HG03575 (cell line): Measurements from ENCODE around the gene AGGF1.
"Not testable (repeated sequence)": the region's sequence is repeated elsewhere in the genome, so short reads cannot be mapped to it uniquely, and the experiment has no call there.

Source experiments
- ATAC-seq: cut with Tn5 transposase; IDR thresholded peaks from one replicate; pipeline ENCODE4 v1.9.1; 2021; ENCODE audit not compliant: unreplicated experiment, insufficient number of reproducible peaks, low FRiP score; ENCODE audit errors: extremely low read depth

The AGGF1 gene

GRCh38 chr5:77030097-77031071 lies at the start of gene AGGF1:
Gene AGGF1, plus strand, starts transcription at chr5:77030404. Its CDS starts 363 bp downstream, at chr5:77030767.
- ATAC-seq = peak; percentile 70

GRCh38 chr5:76980518-76981144 lies 49.6 kb upstream of the AGGF1 start:
- ATAC-seq = no peak

- ATAC-seq = no peak
Observed at GRCh38 chr5:76982450-76982849, 47.8 kb upstream of the AGGF1 start.

- no peak for ATAC-seq
Observed at GRCh38 chr5:76983468-76983867, 46.7 kb upstream of the AGGF1 start.

GRCh38 chr5:76986825-76987526 lies 43.2 kb upstream of the AGGF1 start:
- ATAC-seq = no peak

GRCh38 chr5:76990899-76991459 lies 39.2 kb upstream of the AGGF1 start:
- ATAC-seq = no peak

GRCh38 chr5:76993436-76993835 lies 36.8 kb upstream of the AGGF1 start:
- not testable (repeated sequence) for ATAC-seq

GRCh38 chr5:76994337-76994736 lies 35.9 kb upstream of the AGGF1 start:
- no peak for ATAC-seq

GRCh38 chr5:76998251-76998650 lies 32.0 kb upstream of the AGGF1 start:
- not testable (repeated sequence) for ATAC-seq

- ATAC-seq = no peak
Observed at GRCh38 chr5:76999451-76999850, 30.8 kb upstream of the AGGF1 start.

- ATAC-seq = no peak
Observed at GRCh38 chr5:77003246-77003645, 27.0 kb upstream of the AGGF1 start.

- ATAC-seq = no peak
Observed at GRCh38 chr5:77006124-77006523, 24.1 kb upstream of the AGGF1 start.

GRCh38 chr5:77008413-77008812 lies 21.8 kb upstream of the AGGF1 start:
- ATAC-seq = no peak

GRCh38 chr5:77010243-77010642 lies 20.0 kb upstream of the AGGF1 start:
- no peak for ATAC-seq

GRCh38 chr5:77011498-77011897 lies 18.7 kb upstream of the AGGF1 start:
- ATAC-seq = no peak

- ATAC-seq = no peak
Observed at GRCh38 chr5:77012601-77013000, 17.6 kb upstream of the AGGF1 start.

- no peak for ATAC-seq
Observed at GRCh38 chr5:77015938-77016569, 14.2 kb upstream of the AGGF1 start.

- ATAC-seq = no peak
Observed at GRCh38 chr5:77016962-77017361, 13.2 kb upstream of the AGGF1 start.

GRCh38 chr5:77017668-77018067 lies 12.5 kb upstream of the AGGF1 start:
- no peak for ATAC-seq
